ENCODE measurements around the gene ZG16B.

DNA sequence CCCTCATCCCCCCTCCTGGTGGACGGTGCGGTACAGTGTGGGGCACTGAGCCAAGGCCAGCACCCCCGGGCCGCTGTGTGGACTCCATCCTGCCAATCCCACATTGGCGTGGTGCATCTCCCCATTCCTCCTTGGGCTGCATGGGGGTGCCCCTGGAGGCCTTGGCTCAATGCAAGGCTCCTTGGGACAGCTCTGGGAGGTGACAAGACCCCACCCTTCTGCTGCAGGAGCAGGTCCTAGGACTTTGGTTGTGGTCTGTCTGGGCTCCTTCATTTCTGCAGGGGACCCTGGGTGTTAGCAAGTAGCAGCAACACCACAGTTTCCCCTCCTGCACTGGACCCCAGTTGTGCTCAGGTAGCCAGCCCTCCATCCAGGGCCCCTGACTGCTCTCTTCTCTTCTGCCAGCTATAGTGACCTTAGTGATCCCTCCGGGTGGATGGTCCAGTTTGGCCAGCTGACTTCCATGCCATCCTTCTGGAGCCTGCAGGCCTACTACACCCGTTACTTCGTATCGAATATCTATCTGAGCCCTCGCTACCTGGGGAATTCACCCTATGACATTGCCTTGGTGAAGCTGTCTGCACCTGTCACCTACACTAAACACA is 11.7 kb upstream of the ZG16B start:
- TF ChIP-seq EZH2phosphoT487 (IDR thresholded peaks at IDR 0.05; ENCODE audit: borderline replicate concordance, low read length) = no peak
- TF ChIP-seq, protein P1, sequence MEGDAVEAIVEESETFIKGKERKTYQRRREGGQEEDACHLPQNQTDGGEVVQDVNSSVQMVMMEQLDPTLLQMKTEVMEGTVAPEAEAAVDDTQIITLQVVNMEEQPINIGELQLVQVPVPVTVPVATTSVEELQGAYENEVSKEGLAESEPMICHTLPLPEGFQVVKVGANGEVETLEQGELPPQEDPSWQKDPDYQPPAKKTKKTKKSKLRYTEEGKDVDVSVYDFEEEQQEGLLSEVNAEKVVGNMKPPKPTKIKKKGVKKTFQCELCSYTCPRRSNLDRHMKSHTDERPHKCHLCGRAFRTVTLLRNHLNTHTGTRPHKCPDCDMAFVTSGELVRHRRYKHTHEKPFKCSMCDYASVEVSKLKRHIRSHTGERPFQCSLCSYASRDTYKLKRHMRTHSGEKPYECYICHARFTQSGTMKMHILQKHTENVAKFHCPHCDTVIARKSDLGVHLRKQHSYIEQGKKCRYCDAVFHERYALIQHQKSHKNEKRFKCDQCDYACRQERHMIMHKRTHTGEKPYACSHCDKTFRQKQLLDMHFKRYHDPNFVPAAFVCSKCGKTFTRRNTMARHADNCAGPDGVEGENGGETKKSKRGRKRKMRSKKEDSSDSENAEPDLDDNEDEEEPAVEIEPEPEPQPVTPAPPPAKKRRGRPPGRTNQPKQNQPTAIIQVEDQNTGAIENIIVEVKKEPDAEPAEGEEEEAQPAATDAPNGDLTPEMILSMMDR (conservative IDR thresholded peaks at IDR 0.05; ENCODE audit: low read depth, low read length) = no peak

All from PC-3 (cell line).